Caco-2 (cell line): ENCODE data around the gene BCL7C. TPM values are rescaled to one million over a fixed set of nuclear protein-coding genes. Genes with fewer than 3 reads are reported as not detected.

Experiments
- BruUV-seq: library from RNA; stranded (reverse); fragments of 400-500 nt; replicated peaks from 2 replicates; lab custom pipeline; 2021; lab: Mats Ljungman, UMichigan
- CTCF ChIA-PET: fragments of 300-600 bp; sonication (Branson Sonifier 250); formaldehyde crosslinking; loops from one replicate; lab custom pipeline; 2022; ENCODE audit warnings: antibody characterized with exemption; lab: Charles Lee
- POLR2A ChIA-PET: fragments of 300-600 bp; sonication (Branson Sonifier 250); formaldehyde crosslinking; loops from one replicate; lab custom pipeline; 2022; ENCODE audit warnings: antibody characterized with exemption; lab: Charles Lee
- DNase-seq, 2 experiments: peaks; one replicate each; pipeline versions ENCODE4 v3.0.0 to v3.0.0-alpha.2; 2020 to 2022
- H3K27me3 ChIP-seq: replicated peaks from 2 replicates; pipeline ENCODE4 v1.6.0; 2011; ENCODE audit warnings: low read length; ENCODE audit not compliant: control insufficient read depth, insufficient read depth
- H3K36me3 ChIP-seq: 2 replicates; pipeline ENCODE4 v1.5.1; 2011; ENCODE audit warnings: low read length; ENCODE audit not compliant: control insufficient read depth, insufficient read depth
- H3K4me1 ChIP-seq: fragments of 250-450 bp; sonication (Bioruptor Pico); 2 replicates; pipeline ENCODE4 v1.5.1; 2020; ENCODE audit warnings: mild to moderate bottlenecking
- H3K4me3 ChIP-seq: 2 replicates; pipeline ENCODE4 v1.5.1; 2011; ENCODE audit warnings: low read depth, mild to moderate bottlenecking, control low read depth, low read length
- H3K9me3 ChIP-seq: fragments of 250-450 bp; sonication (Bioruptor Pico); 2 replicates; pipeline ENCODE4 v1.5.1; 2020; ENCODE audit warnings: mild to moderate bottlenecking, moderate library complexity
- H3K27ac Mint-ChIP-seq: one replicate; pipeline ENCODE4 v1.8.0; 2022; ENCODE audit warnings: mixed read lengths; ENCODE audit not compliant: unreplicated experiment
- H3K27me3 Mint-ChIP-seq: one replicate; pipeline ENCODE4 v1.8.0; 2022; ENCODE audit warnings: mixed read lengths; ENCODE audit not compliant: insufficient read depth, unreplicated experiment
- H3K36me3 Mint-ChIP-seq: one replicate; pipeline ENCODE4 v1.8.0; 2022; ENCODE audit warnings: mild to moderate bottlenecking, mixed read lengths; ENCODE audit not compliant: insufficient read depth, unreplicated experiment
- H3K4me1 Mint-ChIP-seq: one replicate; pipeline ENCODE4 v1.8.0; 2022; ENCODE audit warnings: low read depth, mixed read lengths; ENCODE audit not compliant: unreplicated experiment
- H3K4me3 Mint-ChIP-seq: one replicate; pipeline ENCODE4 v1.8.0; 2022; ENCODE audit warnings: mild to moderate bottlenecking, moderate library complexity, mixed read lengths; ENCODE audit not compliant: unreplicated experiment
- H3K9me3 Mint-ChIP-seq: one replicate; pipeline ENCODE4 v1.8.0; 2022; ENCODE audit warnings: mixed read lengths; ENCODE audit not compliant: unreplicated experiment
- intact Hi-C: fragments of 100-400 bp; cut with micrococcal nuclease; formaldehyde crosslinking; loops from one replicate; pipeline ENCODE4 v1.10.0; 2022; ENCODE audit not compliant: unreplicated experiment
- total RNA-seq: library from RNA; stranded (reverse); gene quantifications from 2 replicates; pipeline ENCODE4 v1.2.3, GENCODE V29; 2022
- TF ChIP-seq, protein P1 (sequence below), 2 experiments: fragments of 200-600 bp in 1 of 2; IDR thresholded peaks; 1 replicate in 1 of 2; 2 replicates in 1 of 2; pipeline versions ENCODE4 v1.5.1 to v1.8.0; 2011 to 2022; ENCODE audit warnings: antibody characterized with exemption in 1 of 2, control low read depth in 1 of 2, inconsistent platforms in 1 of 2, low read depth in 1 of 2, low read length in 1 of 2, mild to moderate bottlenecking in 1 of 2, moderate library complexity in 1 of 2; ENCODE audit not compliant: insufficient read depth in 1 of 2, severe bottlenecking in 1 of 2, unreplicated experiment in 1 of 2

Gene BCL7C
- total RNA-seq, 1 experiment from 2014 or later, result 17.7 TPM

- ChIA-PET CTCF (no interaction called here), POLR2A (no interaction called here)
- no TSS peak for BruUV-seq
- Mint-ChIP-seq H3K27ac (no peak overlapping the region), H3K27me3 (no peaks in the 10 kb centered on the region), H3K4me3 (no peak overlapping the region), H3K4me1 (peaks cover 7% of the 10 kb centered on the region), H3K36me3 (peaks cover 12% of the 10 kb centered on the region), H3K9me3 (no peaks in the 10 kb centered on the region)
- no peak for DNase-seq
- Histone ChIP-seq H3K9me3 (no peaks in the 10 kb centered on the region), H3K4me1 (peaks cover 11% of the 10 kb centered on the region), H3K4me3 (no peak overlapping the region), H3K36me3 (no peaks in the 10 kb centered on the region; the same call in 1 of the 2 replicates), H3K27me3 (no peaks in the 10 kb centered on the region)
- TF ChIP-seq, protein P1, sequence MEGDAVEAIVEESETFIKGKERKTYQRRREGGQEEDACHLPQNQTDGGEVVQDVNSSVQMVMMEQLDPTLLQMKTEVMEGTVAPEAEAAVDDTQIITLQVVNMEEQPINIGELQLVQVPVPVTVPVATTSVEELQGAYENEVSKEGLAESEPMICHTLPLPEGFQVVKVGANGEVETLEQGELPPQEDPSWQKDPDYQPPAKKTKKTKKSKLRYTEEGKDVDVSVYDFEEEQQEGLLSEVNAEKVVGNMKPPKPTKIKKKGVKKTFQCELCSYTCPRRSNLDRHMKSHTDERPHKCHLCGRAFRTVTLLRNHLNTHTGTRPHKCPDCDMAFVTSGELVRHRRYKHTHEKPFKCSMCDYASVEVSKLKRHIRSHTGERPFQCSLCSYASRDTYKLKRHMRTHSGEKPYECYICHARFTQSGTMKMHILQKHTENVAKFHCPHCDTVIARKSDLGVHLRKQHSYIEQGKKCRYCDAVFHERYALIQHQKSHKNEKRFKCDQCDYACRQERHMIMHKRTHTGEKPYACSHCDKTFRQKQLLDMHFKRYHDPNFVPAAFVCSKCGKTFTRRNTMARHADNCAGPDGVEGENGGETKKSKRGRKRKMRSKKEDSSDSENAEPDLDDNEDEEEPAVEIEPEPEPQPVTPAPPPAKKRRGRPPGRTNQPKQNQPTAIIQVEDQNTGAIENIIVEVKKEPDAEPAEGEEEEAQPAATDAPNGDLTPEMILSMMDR (IDR thresholded peaks at IDR 0.05; ENCODE audit: insufficient read depth in 1 of 2, low read depth in 1 of 2, low read length in 1 of 2, severe bottlenecking in 1 of 2, unreplicated experiment in 1 of 2), result no peak
- intact Hi-C loops, result no loop called here
Measured at GRCh38 chr16:30889721-30890120, 4.2 kb downstream of the BCL7C start.

DNA sequence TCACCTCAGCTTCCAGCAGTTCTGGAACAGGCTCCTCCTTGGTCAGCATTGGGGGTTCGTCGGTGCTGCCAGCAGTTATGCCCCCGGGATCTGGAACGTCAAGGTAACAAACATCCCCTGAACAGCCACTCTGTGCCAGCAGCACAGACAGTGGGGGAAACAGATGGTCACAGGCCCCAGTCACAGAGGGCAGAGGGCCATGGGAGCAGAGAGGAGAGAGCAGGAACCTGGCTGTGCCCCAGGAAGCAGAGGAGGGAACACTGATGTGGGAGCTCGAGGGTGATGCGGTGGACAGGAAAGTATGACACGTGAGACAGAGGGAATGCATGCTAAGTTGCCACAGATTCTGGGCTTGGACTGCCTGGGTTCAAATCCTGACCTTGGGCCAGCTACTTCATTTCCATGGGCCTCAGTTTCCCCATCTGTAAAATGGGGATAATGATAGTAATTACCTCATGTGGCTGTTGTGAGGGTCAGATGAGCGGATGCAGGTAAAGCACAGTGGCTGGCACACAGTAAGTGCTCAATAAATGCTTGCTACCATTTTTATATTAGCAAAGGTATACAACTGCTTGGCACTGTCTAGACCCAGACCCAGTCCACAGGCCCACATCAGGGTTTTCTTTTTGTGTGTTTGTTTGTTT lies 4.9 kb downstream of the BCL7C start:
- Mint-ChIP-seq H3K27me3 (no peaks in the 10 kb centered on the region), H3K4me1 (peaks cover 7% of the 10 kb centered on the region), H3K9me3 (no peaks in the 10 kb centered on the region), H3K27ac (no peak overlapping the region), H3K36me3 (peaks cover 12% of the 10 kb centered on the region), H3K4me3 (no peak overlapping the region)
- ChIA-PET POLR2A (no interaction called here), CTCF (no interaction called here)
- TF ChIP-seq, protein P1 (IDR thresholded peaks at IDR 0.05; ENCODE audit: insufficient read depth in 1 of 2, low read depth in 1 of 2, low read length in 1 of 2, severe bottlenecking in 1 of 2, unreplicated experiment in 1 of 2), result no peak
- H3K27me3 ChIP-seq, result no peaks in the 10 kb centered on the region
- DNase-seq, result no peak
- H3K36me3 ChIP-seq, result no peaks in the 10 kb centered on the region; the same call in 1 of the 2 replicates
- intact Hi-C loops, result no loop called here
- no peak overlapping the region for H3K4me3 ChIP-seq
- H3K9me3 ChIP-seq, result no peaks in the 10 kb centered on the region
- H3K4me1 ChIP-seq, result 0 out of 2 replicates have a peak, but pooled peaks cover 6% of the 10 kb centered on the region
- no TSS peak for BruUV-seq

DNA sequence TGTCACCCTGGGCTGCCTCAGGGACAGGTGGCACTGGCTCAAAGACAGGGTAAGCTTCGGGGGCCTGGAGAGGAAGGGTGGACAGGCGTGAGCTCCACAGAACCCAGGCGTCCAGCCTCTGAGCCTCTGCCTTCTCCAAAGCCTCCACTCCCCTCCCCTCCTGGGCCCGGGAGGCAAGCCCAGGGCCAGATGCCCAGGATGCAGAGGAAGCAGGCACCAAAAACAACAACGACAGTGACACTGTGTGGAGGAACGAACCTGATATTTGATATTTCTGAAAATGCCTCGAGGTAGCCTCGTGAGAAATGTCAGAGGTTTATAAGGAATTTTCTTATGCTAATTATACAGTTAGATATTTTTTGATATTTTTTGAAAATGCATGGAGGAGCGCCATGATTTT lies 6.0 kb downstream of the BCL7C start:
- CTCF ChIA-PET, result no interaction called here
- no peaks in the 10 kb centered on the region for H3K9me3 ChIP-seq
- Mint-ChIP-seq H3K4me3 (no peak overlapping the region), H3K36me3 (peaks cover 15% of the 10 kb centered on the region), H3K27me3 (no peaks in the 10 kb centered on the region), H3K27ac (no peak overlapping the region), H3K4me1 (peaks cover 4% of the 10 kb centered on the region), H3K9me3 (no peaks in the 10 kb centered on the region)
- POLR2A ChIA-PET, result no interaction called here
- no peak for DNase-seq
- TF ChIP-seq, protein P1 (IDR thresholded peaks at IDR 0.05; ENCODE audit: insufficient read depth in 1 of 2, low read depth in 1 of 2, low read length in 1 of 2, severe bottlenecking in 1 of 2, unreplicated experiment in 1 of 2), result no peak
- H3K36me3 ChIP-seq, result no peaks in the 10 kb centered on the region; the same call in 1 of the 2 replicates
- H3K4me1 ChIP-seq, result 0 out of 2 replicates have a peak, but pooled peaks cover under 1% of the 10 kb centered on the region
- no peak overlapping the region for H3K4me3 ChIP-seq
- intact Hi-C loops, result no loop called here
- BruUV-seq, result no TSS peak
- no peaks in the 10 kb centered on the region for H3K27me3 ChIP-seq
